Activated CD4-positive, alpha-beta T cell treated with anti-CD3 and anti-CD28 coated beads, Interleukin-10, Interleukin-2, amounts not matched to agents 100 ng/mL and 50 ng/mL, durations not matched to agents 16 hours and 8 hours (primary cell): ENCODE data around the gene ST6GALNAC3.

Experiments
- DNase-seq: peaks from one replicate; pipeline ENCODE4 v3.0.0-alpha.2; 2020

Gene ST6GALNAC3

DNA sequence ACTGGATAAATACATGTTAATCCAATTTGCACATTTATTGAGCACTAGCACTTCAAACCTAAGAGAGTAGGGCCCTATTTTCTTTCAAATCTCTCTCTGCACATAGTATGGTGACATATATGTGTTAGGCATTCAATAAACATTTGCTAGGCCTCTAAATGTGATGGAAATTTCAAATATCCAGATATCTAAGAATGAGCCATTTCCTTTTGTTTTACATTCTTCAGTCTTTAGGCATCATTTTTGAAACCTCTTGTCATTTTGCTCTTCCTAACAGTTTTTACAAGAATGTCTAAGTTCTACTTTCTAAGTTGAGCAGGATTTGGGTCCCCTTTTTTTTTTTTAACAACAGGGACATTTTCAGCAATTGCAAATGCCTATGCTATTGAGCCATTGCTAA, 397.0 kb downstream of the ST6GALNAC3 start:
- no peak for DNase-seq

DNA sequence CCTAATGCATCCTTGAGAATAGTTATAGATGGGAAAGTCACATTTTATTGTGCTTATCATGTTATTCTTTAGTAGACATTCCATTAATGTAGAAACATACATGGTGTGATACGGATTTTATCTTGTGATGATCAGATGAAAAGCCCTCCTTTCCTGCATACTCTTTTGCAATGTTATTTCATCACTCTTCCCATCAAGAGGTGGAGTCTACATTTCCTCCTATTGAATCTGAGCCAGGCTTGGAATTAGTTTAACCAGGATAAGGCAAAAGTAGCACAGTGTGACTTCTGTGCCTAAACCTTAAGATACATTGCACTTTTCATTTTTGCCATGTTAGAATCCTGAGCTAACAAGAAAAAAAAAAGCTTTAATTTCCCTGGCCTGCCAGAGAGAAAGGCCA, 399.0 kb downstream of the ST6GALNAC3 start:
- no peak for DNase-seq

DNA sequence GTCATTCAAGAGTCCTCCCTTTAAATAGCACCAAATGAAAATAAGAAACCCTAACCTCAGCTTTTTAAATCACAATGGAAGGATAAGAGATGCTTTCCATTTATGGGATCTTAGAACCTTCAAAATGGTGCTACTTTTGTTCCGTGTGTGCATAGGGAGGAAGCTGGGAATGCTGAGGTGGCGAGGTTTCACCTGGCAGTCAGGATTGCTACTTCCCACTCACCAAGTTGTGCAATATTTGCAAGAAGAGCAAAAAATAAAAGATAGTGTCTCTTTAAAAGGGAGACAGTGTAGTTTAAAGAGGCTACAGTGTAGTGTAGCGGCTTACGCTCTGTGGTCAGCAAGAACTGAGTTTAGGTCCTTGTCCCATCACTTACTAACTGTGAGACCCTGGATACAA, 400.4 kb downstream of the ST6GALNAC3 start:
- DNase-seq, result no peak

- no peak for DNase-seq
Observed at GRCh38 chr1:76477156-76477555, 402.6 kb downstream of the ST6GALNAC3 start.

- DNase-seq, result no peak
Observed at GRCh38 chr1:76480827-76481226, 406.3 kb downstream of the ST6GALNAC3 start.

- no peak for DNase-seq
Observed at GRCh38 chr1:76481672-76482071, 407.1 kb downstream of the ST6GALNAC3 start.

DNA sequence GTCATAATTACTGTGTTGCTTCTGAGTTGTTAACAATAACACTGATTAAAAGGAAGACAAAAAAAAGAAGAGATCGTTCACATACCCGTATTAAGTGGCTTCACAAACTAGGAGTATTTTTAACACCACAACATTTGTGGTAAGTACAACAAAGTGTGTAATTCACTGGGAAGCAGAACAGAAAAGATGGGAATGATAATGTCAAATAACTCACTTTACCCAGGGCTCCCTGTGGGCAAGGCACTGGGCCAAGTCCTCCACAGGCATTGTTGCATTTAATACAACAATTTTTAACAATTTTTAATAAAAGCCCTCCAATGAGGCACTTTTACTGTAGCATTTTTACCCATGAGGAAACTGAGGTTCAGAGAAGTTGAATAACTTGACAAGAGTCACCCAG, 407.7 kb downstream of the ST6GALNAC3 start:
- DNase-seq, result no peak

DNA sequence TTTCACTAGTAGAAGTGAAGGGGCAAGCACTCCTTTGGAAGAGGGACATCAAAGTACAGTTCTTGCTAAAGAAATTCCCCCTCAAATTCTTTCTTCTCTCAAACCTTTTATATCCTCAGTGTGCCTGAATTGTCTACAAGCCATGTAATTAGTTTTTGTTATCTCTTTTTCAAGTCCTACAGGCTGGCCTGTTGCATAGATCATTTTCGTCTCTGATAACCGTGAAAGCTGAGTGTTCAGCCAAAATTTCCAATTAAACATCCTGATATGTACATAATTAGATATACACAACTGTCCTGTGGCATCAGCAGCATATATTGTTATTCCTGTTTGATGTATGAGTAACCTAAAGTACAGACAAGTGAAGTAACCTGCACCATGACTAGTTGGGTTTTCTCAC, 417.2 kb downstream of the ST6GALNAC3 start:
- DNase-seq, result no peak

GRCh38 chr1:76492752-76493430, 418.3 kb downstream of the ST6GALNAC3 start:
- no peak for DNase-seq

DNA sequence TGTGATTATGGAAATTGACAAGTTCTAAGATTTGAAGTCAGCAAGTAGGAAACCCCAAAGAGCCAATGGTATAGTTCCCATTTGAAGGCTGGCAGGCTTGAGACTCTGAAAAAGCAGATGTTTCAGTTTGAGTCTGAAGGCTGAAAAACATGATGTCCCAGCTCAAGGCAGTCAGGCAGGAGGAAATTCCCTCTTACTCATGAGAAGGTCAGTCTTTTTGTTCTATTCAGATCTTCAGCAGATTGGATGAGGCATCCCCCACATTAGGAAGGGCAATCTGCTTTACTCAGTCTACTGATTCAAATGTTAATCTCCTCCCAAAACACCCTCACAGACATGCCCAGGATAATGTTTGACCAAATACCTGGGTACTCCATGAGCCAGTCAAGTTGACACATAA, 420.3 kb downstream of the ST6GALNAC3 start:
- DNase-seq, result peak; percentile 68

GRCh38 chr1:76496871-76497270, 422.3 kb downstream of the ST6GALNAC3 start:
- no peak for DNase-seq

GRCh38 chr1:76500116-76500515, 425.6 kb downstream of the ST6GALNAC3 start:
- DNase-seq, result no peak

- DNase-seq, result no peak
Observed at GRCh38 chr1:76501136-76501535, 426.6 kb downstream of the ST6GALNAC3 start.

- DNase-seq, result no peak
Observed at GRCh38 chr1:76501586-76502219, 427.2 kb downstream of the ST6GALNAC3 start.

GRCh38 chr1:76503100-76503499, 428.6 kb downstream of the ST6GALNAC3 start:
- no peak for DNase-seq

DNA sequence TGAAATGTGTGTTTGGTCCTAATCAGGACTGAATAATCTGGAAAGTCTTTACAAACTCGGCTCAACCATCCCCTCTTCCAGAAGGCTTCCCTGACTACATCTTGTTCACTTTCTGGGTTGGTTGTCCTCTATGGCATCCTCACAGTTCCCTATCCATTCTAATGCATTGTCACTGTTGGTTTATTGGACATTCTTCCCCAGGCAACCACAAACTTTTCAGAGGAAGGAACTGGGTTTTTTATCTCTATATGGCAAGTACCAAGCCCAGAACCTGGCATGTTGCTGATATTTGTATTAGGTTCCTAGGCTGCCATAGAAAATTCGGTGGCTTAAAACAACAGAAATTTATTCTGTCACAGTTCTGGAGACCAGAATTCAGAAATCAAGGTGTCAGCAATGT, 429.2 kb downstream of the ST6GALNAC3 start:
- DNase-seq, result no peak

- no peak for DNase-seq
Observed at GRCh38 chr1:76507376-76507775, 432.8 kb downstream of the ST6GALNAC3 start.

- no peak for DNase-seq
Observed at GRCh38 chr1:76508871-76509270, 434.3 kb downstream of the ST6GALNAC3 start.

GRCh38 chr1:76510672-76511557, 436.4 kb downstream of the ST6GALNAC3 start:
- no peak for DNase-seq

- DNase-seq, result no peak
Observed at GRCh38 chr1:76511558-76512179, 437.1 kb downstream of the ST6GALNAC3 start.

DNA sequence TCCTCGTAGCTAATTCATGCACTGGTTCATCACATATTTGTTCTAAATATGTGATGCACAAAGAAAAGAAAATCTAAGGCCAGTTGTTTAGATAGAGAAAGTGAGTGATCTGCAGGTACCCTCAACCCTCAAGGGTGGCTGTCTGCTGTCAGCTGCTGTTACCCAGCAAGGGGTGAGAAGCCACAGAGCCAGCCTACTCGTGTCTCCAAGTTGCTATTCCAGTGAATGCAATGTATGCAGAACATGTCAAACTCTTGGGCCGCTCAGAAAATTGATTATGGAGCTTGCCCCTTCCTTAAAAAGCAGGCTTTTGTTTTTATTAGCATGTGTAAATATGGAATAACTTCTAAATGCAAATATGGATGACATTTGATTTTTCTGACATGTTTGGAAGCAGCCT, 456.4 kb downstream of the ST6GALNAC3 start:
- no peak for DNase-seq

- no peak for DNase-seq
Observed at GRCh38 chr1:76541618-76542017, 467.1 kb downstream of the ST6GALNAC3 start.

DNA sequence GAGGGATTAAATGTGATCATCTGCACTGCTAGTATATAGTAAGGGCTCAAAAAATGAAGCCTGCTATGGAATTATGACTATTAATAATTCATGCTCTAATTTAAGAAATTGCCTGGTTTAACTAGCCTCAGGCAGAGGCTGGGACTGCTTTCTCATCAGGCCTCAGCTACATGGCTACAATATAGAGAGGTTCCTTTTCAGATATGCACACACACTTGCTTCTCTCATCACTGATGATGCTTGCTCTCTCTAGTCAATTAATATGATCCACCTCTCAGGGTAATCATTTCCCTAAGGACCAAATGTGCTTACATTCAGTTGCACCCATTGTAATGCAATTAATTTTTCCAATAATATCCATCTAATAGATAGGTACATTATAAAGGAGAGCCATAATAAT, 467.8 kb downstream of the ST6GALNAC3 start:
- no peak for DNase-seq
